H9 (cell line): Measurements from ENCODE around the gene CDC42SE1. TPM values are rescaled to one million over a fixed set of nuclear protein-coding genes. Genes with fewer than 3 reads are reported as not detected.

ENCODE experiments used
- DNase-seq: peaks from one replicate; pipeline ENCODE4 v3.0.0-alpha.2; 2017
- H2AFZ ChIP-seq: one replicate; pipeline ENCODE4 v1.6.1; 2013; ENCODE audit warnings: mild to moderate bottlenecking, low read length, control low read depth, moderate library complexity
- H2AK5ac ChIP-seq: 2 replicates; pipeline ENCODE4 v1.6.1; 2013; ENCODE audit warnings: low read length, control low read depth, mixed read lengths; ENCODE audit not compliant: insufficient read length
- H2BK120ac ChIP-seq: one replicate; pipeline ENCODE4 v1.6.1; 2013; ENCODE audit warnings: low read depth, mild to moderate bottlenecking, low read length, control low read depth, inconsistent platforms; ENCODE audit not compliant: poor library complexity, severe bottlenecking
- H2BK12ac ChIP-seq: 2 replicates; pipeline ENCODE4 v1.6.1; 2013; ENCODE audit warnings: low read length, control low read depth, mixed read lengths, low read depth; ENCODE audit not compliant: insufficient read length
- H2BK15ac ChIP-seq: 2 replicates; pipeline ENCODE4 v1.6.1; 2013; ENCODE audit warnings: low read depth, low read length, control low read depth
- H2BK20ac ChIP-seq: one replicate; pipeline ENCODE4 v1.6.1; 2013; ENCODE audit warnings: low read depth, mild to moderate bottlenecking, low read length, control low read depth, inconsistent platforms; ENCODE audit not compliant: poor library complexity, severe bottlenecking
- H2BK5ac ChIP-seq: 2 replicates; pipeline ENCODE4 v1.6.1; 2013; ENCODE audit warnings: low read length, control low read depth, mixed read lengths; ENCODE audit not compliant: insufficient read length
- H3K14ac ChIP-seq: 2 replicates; pipeline ENCODE4 v1.6.1; 2013; ENCODE audit warnings: low read length, control low read depth; ENCODE audit not compliant: insufficient read depth
- H3K18ac ChIP-seq: 2 replicates; pipeline ENCODE4 v1.6.1; 2013; ENCODE audit warnings: low read depth, mild to moderate bottlenecking, mixed read lengths, low read length, control low read depth; ENCODE audit not compliant: insufficient read length
- H3K23ac ChIP-seq: 2 replicates; pipeline ENCODE4 v1.6.1; 2013; ENCODE audit warnings: low read length, control low read depth, mixed read lengths, low read depth; ENCODE audit not compliant: insufficient read length
- H3K23me2 ChIP-seq: 2 replicates; pipeline ENCODE4 v1.6.1; 2013; ENCODE audit warnings: low read depth, mild to moderate bottlenecking, mixed read lengths, low read length, control low read depth; ENCODE audit not compliant: insufficient read length, poor library complexity, severe bottlenecking
- H3K27ac ChIP-seq: 2 replicates; pipeline ENCODE4 v1.5.1; 2013; ENCODE audit warnings: low read length, control low read depth, mixed read lengths, low read depth; ENCODE audit not compliant: insufficient read length
- H3K27me3 ChIP-seq: 2 replicates; pipeline ENCODE4 v1.6.1; 2013; ENCODE audit warnings: low read length, control low read depth, inconsistent platforms; ENCODE audit not compliant: insufficient read depth
- H3K4ac ChIP-seq: 2 replicates; pipeline ENCODE4 v1.6.1; 2013; ENCODE audit warnings: low read depth, mild to moderate bottlenecking, control low read depth, inconsistent platforms, low read length, moderate library complexity
- H3K4me1 ChIP-seq: 2 replicates; pipeline ENCODE4 v1.6.1; 2013; ENCODE audit warnings: low read length, control low read depth, inconsistent platforms; ENCODE audit not compliant: insufficient read depth
- H3K4me2 ChIP-seq: 2 replicates; pipeline ENCODE4 v1.6.1; 2013; ENCODE audit warnings: low read length, control low read depth, mixed read lengths; ENCODE audit not compliant: insufficient read length, insufficient read depth
- H3K56ac ChIP-seq: 2 replicates; pipeline ENCODE4 v1.6.1; 2013; ENCODE audit warnings: low read depth, mild to moderate bottlenecking, mixed read lengths, low read length, control low read depth; ENCODE audit not compliant: insufficient read length
- H3K79me1 ChIP-seq: 2 replicates; pipeline ENCODE4 v1.6.1; 2013; ENCODE audit warnings: low read depth, mild to moderate bottlenecking, moderate library complexity, low read length, control low read depth, inconsistent platforms; ENCODE audit not compliant: insufficient read depth, poor library complexity, severe bottlenecking
- H3K79me2 ChIP-seq: 2 replicates; pipeline ENCODE4 v1.6.1; 2013; ENCODE audit warnings: low read length, control low read depth, inconsistent platforms; ENCODE audit not compliant: insufficient read depth
- H3K9ac ChIP-seq: 2 replicates; pipeline ENCODE4 v1.6.1; 2013; ENCODE audit warnings: low read length, control low read depth, mixed read lengths; ENCODE audit not compliant: insufficient read length; ENCODE audit errors: extremely low read depth
- H3K9me3 ChIP-seq: one replicate; pipeline ENCODE4 v1.6.1; 2013; ENCODE audit warnings: low read depth, low read length, inconsistent platforms; ENCODE audit not compliant: control insufficient read depth
- H3T11ph ChIP-seq: one replicate; pipeline ENCODE4 v1.6.1; 2013; ENCODE audit warnings: mild to moderate bottlenecking, low read length, control low read depth, inconsistent platforms
- H4K20me1 ChIP-seq: one replicate; pipeline ENCODE4 v1.6.1; 2013; ENCODE audit not compliant: control insufficient read depth, insufficient read length, insufficient read depth
- H4K5ac ChIP-seq: 2 replicates; pipeline ENCODE4 v1.6.1; 2013; ENCODE audit warnings: low read depth, mild to moderate bottlenecking, mixed read lengths, low read length, control low read depth; ENCODE audit not compliant: insufficient read length
- H4K8ac ChIP-seq: replicated peaks from 2 replicates; pipeline ENCODE4 v1.6.1; 2013; ENCODE audit warnings: low read length, control low read depth, mixed read lengths, low read depth; ENCODE audit not compliant: insufficient read length
- H4K91ac ChIP-seq: 2 replicates; pipeline ENCODE4 v1.6.1; 2013; ENCODE audit warnings: low read depth, mild to moderate bottlenecking, moderate library complexity, mixed read lengths, low read length, control low read depth; ENCODE audit not compliant: insufficient read length
- H3K27ac Mint-ChIP-seq, 3 experiments: 2 replicates in 2 of 3; 3 replicates in 1 of 3; pipeline ENCODE4 v1.8.0; 2020 to 2021; ENCODE audit warnings: mixed read lengths in 3 of 3, mild to moderate bottlenecking in 1 of 3, moderate library complexity in 1 of 3
- H3K27me3 Mint-ChIP-seq: 2 replicates; pipeline ENCODE4 v1.8.0; 2021; ENCODE audit warnings: low read depth, mild to moderate bottlenecking, moderate library complexity, mixed read lengths
- H3K36me3 Mint-ChIP-seq, 3 experiments: 2 replicates in 2 of 3; 3 replicates in 1 of 3; pipeline ENCODE4 v1.8.0; 2020 to 2021; ENCODE audit warnings: low read depth in 3 of 3, mixed read lengths in 3 of 3; ENCODE audit not compliant: insufficient read depth in 1 of 3
- H3K4me1 Mint-ChIP-seq, 2 experiments: 2 replicates each; pipeline ENCODE4 v1.8.0; 2020; ENCODE audit warnings: mixed read lengths in 2 of 2
- H3K4me3 Mint-ChIP-seq, 2 experiments: 2 replicates in 1 of 2; 3 replicates in 1 of 2; pipeline ENCODE4 v1.8.0; 2020 to 2021; ENCODE audit warnings: mild to moderate bottlenecking in 2 of 2, mixed read lengths in 2 of 2, moderate library complexity in 1 of 2
- H3K9me3 Mint-ChIP-seq, 2 experiments: 2 replicates in 1 of 2; 3 replicates in 1 of 2; pipeline ENCODE4 v1.8.0; 2020; ENCODE audit warnings: mild to moderate bottlenecking in 2 of 2, mixed read lengths in 2 of 2, moderate library complexity in 1 of 2
- WGBS: extraction: QIAGEN DNeasy Blood & Tissue Kit; methylation state at CpG from one replicate; pipeline ENCODE4 v1.1.7; 2013; ENCODE audit warnings: missing lambda C conversion rate, low lambda C conversion rate, mixed read lengths; ENCODE audit not compliant: insufficient read length; ENCODE audit errors: extremely low coverage; 5-methylcytosine and 5-hydroxymethylcytosine counted together
- total RNA-seq: library from RNA; stranded (reverse); gene quantifications from 2 replicates; pipeline ENCODE4 v1.2.1, GENCODE V29; 2021
- TF ChIP-seq, protein P1 (sequence below): fragments of 200-600 bp; sonication (generic); conservative IDR thresholded peaks from 3 replicates; pipeline ENCODE4 v1.8.0; 2021; ENCODE audit warnings: antibody characterized with exemption, mild to moderate bottlenecking

Gene CDC42SE1
- total RNA-seq, 1 experiment from 2014 or later: 87.3 TPM

DNA sequence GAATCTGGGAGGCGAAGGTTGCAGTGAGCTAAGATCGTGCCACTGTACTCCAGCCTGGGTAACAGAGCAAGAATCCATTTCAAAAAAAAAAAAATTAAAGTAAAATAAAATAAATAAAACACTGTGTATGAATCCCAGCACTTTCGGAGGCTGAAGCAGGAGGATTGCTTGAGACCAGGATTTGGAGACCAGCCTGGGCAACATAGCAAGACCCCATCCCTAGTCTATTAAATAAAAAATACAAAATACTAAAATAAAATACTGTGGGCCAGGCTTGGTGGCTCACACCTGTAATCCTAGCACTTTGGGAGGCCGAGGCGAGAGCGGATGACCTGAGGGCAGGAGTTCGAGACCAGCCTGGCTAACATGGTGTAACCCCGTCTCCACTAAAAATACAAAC is 27.3 kb downstream of the CDC42SE1 start:
- Histone ChIP-seq H3T11ph (no peak overlapping the region), H3K23me2 (no peaks in the 10 kb centered on the region), H3K4me1 (no peaks in the 10 kb centered on the region; the same call in 1 of the 2 replicates), H3K4ac (no peak overlapping the region), H3K9ac (no peak overlapping the region), H4K91ac (no peak overlapping the region), H3K23ac (no peak overlapping the region), H3K14ac (no peak overlapping the region), H2BK5ac (no peak overlapping the region), H3K56ac (no peak overlapping the region), H2AFZ (no peak overlapping the region), H3K79me2 (no peaks in the 10 kb centered on the region), H4K5ac (no peak overlapping the region), H2BK12ac (no peak overlapping the region), H3K9me3 (no peaks in the 10 kb centered on the region), H2BK120ac (no peak overlapping the region), H3K79me1 (no peaks in the 10 kb centered on the region), H2BK15ac (no peak overlapping the region), H3K27me3 (no peaks in the 10 kb centered on the region), H2AK5ac (no peak overlapping the region), H3K4me2 (no peak overlapping the region), H3K18ac (no peak overlapping the region), H3K27ac (no peak overlapping the region), H4K8ac (no peak overlapping the region), H2BK20ac (no peak overlapping the region), H4K20me1 (no peaks in the 10 kb centered on the region)
- Mint-ChIP-seq H3K4me1 (peaks cover 11 to 13% of the 10 kb centered on the region in 2 experiments), H3K4me3 (no peak overlapping the region), H3K27me3 (no peaks in the 10 kb centered on the region), H3K36me3 (peaks cover 26 to 54% (median 41%) of the 10 kb centered on the region in 3 experiments), H3K27ac (no peak overlapping the region), H3K9me3 (no peaks in the 10 kb centered on the region)
- WGBS: no CpG with 5 or more reads among the region's 8 CpGs
- TF ChIP-seq, protein P1, sequence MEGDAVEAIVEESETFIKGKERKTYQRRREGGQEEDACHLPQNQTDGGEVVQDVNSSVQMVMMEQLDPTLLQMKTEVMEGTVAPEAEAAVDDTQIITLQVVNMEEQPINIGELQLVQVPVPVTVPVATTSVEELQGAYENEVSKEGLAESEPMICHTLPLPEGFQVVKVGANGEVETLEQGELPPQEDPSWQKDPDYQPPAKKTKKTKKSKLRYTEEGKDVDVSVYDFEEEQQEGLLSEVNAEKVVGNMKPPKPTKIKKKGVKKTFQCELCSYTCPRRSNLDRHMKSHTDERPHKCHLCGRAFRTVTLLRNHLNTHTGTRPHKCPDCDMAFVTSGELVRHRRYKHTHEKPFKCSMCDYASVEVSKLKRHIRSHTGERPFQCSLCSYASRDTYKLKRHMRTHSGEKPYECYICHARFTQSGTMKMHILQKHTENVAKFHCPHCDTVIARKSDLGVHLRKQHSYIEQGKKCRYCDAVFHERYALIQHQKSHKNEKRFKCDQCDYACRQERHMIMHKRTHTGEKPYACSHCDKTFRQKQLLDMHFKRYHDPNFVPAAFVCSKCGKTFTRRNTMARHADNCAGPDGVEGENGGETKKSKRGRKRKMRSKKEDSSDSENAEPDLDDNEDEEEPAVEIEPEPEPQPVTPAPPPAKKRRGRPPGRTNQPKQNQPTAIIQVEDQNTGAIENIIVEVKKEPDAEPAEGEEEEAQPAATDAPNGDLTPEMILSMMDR: no peak
- DNase-seq: no peak
